ENCODE data around the gene SAFB2. TPM values are rescaled to one million over a fixed set of nuclear protein-coding genes. Genes with fewer than 3 reads are reported as not detected.

SAFB2 gene
- total RNA-seq, 1 donor from 2014 or later: 37.9 TPM

- FAIRE-seq (no peak), DNase-seq (ENCODE audit: low spot score in 2 of 2) (no peak)
Measured at GRCh38 chr19:5635427-5635826, 12.9 kb upstream of the SAFB2 start.

- DNase-seq (ENCODE audit: low spot score in 2 of 2) (no peak), FAIRE-seq (no peak)
Measured at GRCh38 chr19:5632657-5633056, 10.1 kb upstream of the SAFB2 start.

- DNase-seq (ENCODE audit: low spot score in 2 of 2): no peak
- no peak for FAIRE-seq
Measured at GRCh38 chr19:5632241-5632612, 9.7 kb upstream of the SAFB2 start.

- DNase-seq (ENCODE audit: low spot score in 2 of 2): no peak
- FAIRE-seq: no peak
Measured at GRCh38 chr19:5631567-5632240, 9.1 kb upstream of the SAFB2 start.

GRCh38 chr19:5628919-5629481, 6.4 kb upstream of the SAFB2 start:
- DNase-seq (ENCODE audit: low spot score in 2 of 2) (no peak), FAIRE-seq (no peak)

- FAIRE-seq (no peak), DNase-seq (ENCODE audit: low spot score in 2 of 2) (no peak)
Measured at GRCh38 chr19:5628461-5628860, 5.9 kb upstream of the SAFB2 start.

- DNase-seq (ENCODE audit: low spot score in 2 of 2): no peak
- FAIRE-seq: no peak
Measured at GRCh38 chr19:5627395-5627904, 4.9 kb upstream of the SAFB2 start.

GRCh38 chr19:5625641-5626040, 3.1 kb upstream of the SAFB2 start:
- DNase-seq (ENCODE audit: low spot score in 2 of 2) (no peak), FAIRE-seq (no peak)

GRCh38 chr19:5624741-5625278, 2.2 kb upstream of the SAFB2 start:
- FAIRE-seq (no peak), DNase-seq (ENCODE audit: low spot score in 2 of 2) (no peak)

GRCh38 chr19:5624018-5624663, 1.6 kb upstream of the SAFB2 start:
- FAIRE-seq: no peak
- DNase-seq (ENCODE audit: low spot score in 2 of 2): no peak

- DNase-seq (ENCODE audit: low spot score in 2 of 2): no peak
Measured at GRCh38 chr19:5623397-5624017, 931 bp upstream of the SAFB2 start.

GRCh38 chr19:5621945-5622464, 571 bp downstream of the SAFB2 start:
- FAIRE-seq (no peak), DNase-seq (ENCODE audit: low spot score in 2 of 2) (no peak)

More at GRCh38 chr19:5623397-5624017, 931 bp upstream of the SAFB2 start:
- FAIRE-seq: no peak

- FAIRE-seq (no peak), DNase-seq (ENCODE audit: low spot score in 2 of 2) (peak in 1 of 2 donors; percentile 28)
Measured at GRCh38 chr19:5621311-5621944, 1.1 kb downstream of the SAFB2 start.

- no peak for DNase-seq (ENCODE audit: low spot score in 2 of 2)
- no peak for FAIRE-seq
Measured at GRCh38 chr19:5619946-5620345, 2.6 kb downstream of the SAFB2 start.

GRCh38 chr19:5618591-5618990, 4.0 kb downstream of the SAFB2 start:
- DNase-seq (ENCODE audit: low spot score in 2 of 2): no peak
- no peak for FAIRE-seq

- no peak for FAIRE-seq
- no peak for DNase-seq (ENCODE audit: low spot score in 2 of 2)
Measured at GRCh38 chr19:5617080-5617479, 5.5 kb downstream of the SAFB2 start.

- no peak for DNase-seq (ENCODE audit: low spot score in 2 of 2)
- no peak for FAIRE-seq
Measured at GRCh38 chr19:5615756-5616327, 6.7 kb downstream of the SAFB2 start.

GRCh38 chr19:5612891-5613865, 9.4 kb downstream of the SAFB2 start:
- DNase-seq (ENCODE audit: low spot score in 2 of 2) (no peak), FAIRE-seq (no peak)

Measured in frontal cortex (tissue), 4 donors.